GM23248 (cell line): ENCODE measurements around the gene MPRIP. TPM values are rescaled to one million over a fixed set of nuclear protein-coding genes. Genes with fewer than 3 reads are reported as not detected.
A peak's percentile ranks its signal among the peaks of the same experiment; 100 is the strongest.

Experiments
- DNase-seq: peaks from one replicate; pipeline ENCODE4 v3.0.0-alpha.2; 2015
- H2AFZ ChIP-seq: fragments of 200-600 bp; sonication (generic); 2 replicates; pipeline ENCODE4 v1.6.1; 2016; ENCODE audit warnings: antibody characterized with exemption
- H3F3A ChIP-seq: fragments of 200-600 bp; sonication (generic); 2 replicates; pipeline ENCODE4 v1.6.1; 2016; ENCODE audit warnings: mild to moderate bottlenecking, antibody characterized with exemption, mixed run types; ENCODE audit not compliant: insufficient read depth
- H3K27ac ChIP-seq: fragments of 200-600 bp; sonication (generic); 2 replicates; pipeline ENCODE4 v1.5.1; 2016; ENCODE audit warnings: mild to moderate bottlenecking
- H3K27me3 ChIP-seq: fragments of 200-600 bp; sonication (generic); replicated peaks from 2 replicates; pipeline ENCODE4 v1.6.1; 2016; ENCODE audit warnings: mild to moderate bottlenecking; ENCODE audit not compliant: insufficient read depth
- H3K36me3 ChIP-seq: fragments of 200-600 bp; sonication (generic); 2 replicates; pipeline ENCODE4 v1.6.1; 2016; ENCODE audit warnings: low read depth, mild to moderate bottlenecking
- H3K4me1 ChIP-seq: fragments of 200-600 bp; sonication (generic); 2 replicates; pipeline ENCODE4 v1.6.1; 2016; ENCODE audit warnings: mild to moderate bottlenecking; ENCODE audit not compliant: insufficient read depth
- H3K4me2 ChIP-seq: fragments of 200-600 bp; sonication (generic); one replicate; pipeline ENCODE4 v1.6.1; 2016; ENCODE audit warnings: mild to moderate bottlenecking; ENCODE audit not compliant: unreplicated experiment
- H3K4me3 ChIP-seq: fragments of 200-600 bp; sonication (generic); 2 replicates; pipeline ENCODE4 v1.5.1; 2016; ENCODE audit warnings: mild to moderate bottlenecking
- H3K79me2 ChIP-seq: fragments of 200-600 bp; sonication (generic); 2 replicates; pipeline ENCODE4 v1.6.1; 2016; ENCODE audit warnings: mild to moderate bottlenecking; ENCODE audit not compliant: insufficient read depth
- H3K9ac ChIP-seq: fragments of 200-600 bp; sonication (generic); 2 replicates; pipeline ENCODE4 v1.6.1; 2016; ENCODE audit warnings: mild to moderate bottlenecking
- H3K9me2 ChIP-seq: fragments of 200-600 bp; sonication (generic); 2 replicates; pipeline ENCODE4 v1.6.1; 2016; ENCODE audit warnings: mixed run types, mild to moderate bottlenecking, moderate library complexity; ENCODE audit not compliant: insufficient read depth
- H3K9me3 ChIP-seq: fragments of 200-600 bp; sonication (generic); one replicate; pipeline ENCODE4 v1.6.1; 2017; ENCODE audit warnings: low read depth
- H4K20me1 ChIP-seq: fragments of 200-600 bp; sonication (generic); 2 replicates; pipeline ENCODE4 v1.6.0; 2016; ENCODE audit not compliant: insufficient read depth
- EZH2 ChIP-seq: fragments of 200-600 bp; sonication (generic); IDR thresholded peaks from 2 replicates; pipeline ENCODE4 v1.6.1; 2018; ENCODE audit warnings: antibody characterized with exemption, mild to moderate bottlenecking; ENCODE audit not compliant: insufficient read depth, poor library complexity, severe bottlenecking
- EZH2phosphoT487 ChIP-seq: fragments of 200-600 bp; sonication (generic); IDR thresholded peaks from 2 replicates; pipeline ENCODE4 v1.6.1; 2018; ENCODE audit warnings: antibody characterized with exemption, moderate library complexity, mild to moderate bottlenecking, low read depth; ENCODE audit not compliant: insufficient read depth
- WGBS, 2 experiments: methylation state at CpG; one replicate each; pipeline ENCODE4 v1.1.6; 2015 to 2017; ENCODE audit warnings: low lambda C conversion rate in 2 of 2, low coverage in 1 of 2; ENCODE audit errors: missing lambda C conversion rate in 2 of 2; 5-methylcytosine and 5-hydroxymethylcytosine counted together
- in situ Hi-C: fragments of 300-500 bp; cut with MboI; formaldehyde crosslinking; loops from 2 replicates; pipeline ENCODE4 v1.15.0; 2020
- polyA plus RNA-seq: library from polyadenylated mRNA; unstranded; fragments of >200 nt; fragmentation: Nextera tagmentation; extraction: Ambion mirVana; gene quantifications from 2 replicates; pipeline ENCODE4 v1.2.1, GENCODE V29; 2016
- total RNA-seq: library from RNA; depleted of rRNA; stranded (reverse); fragments of >200 nt; shearing (Covaris generic); gene quantifications from 2 replicates; pipeline ENCODE4 v1.2.3, GENCODE V29; 2014

MPRIP gene
- total and polyA plus RNA-seq, 2 experiments from 2014 or later, result 73.5 to 292 TPM

DNA sequence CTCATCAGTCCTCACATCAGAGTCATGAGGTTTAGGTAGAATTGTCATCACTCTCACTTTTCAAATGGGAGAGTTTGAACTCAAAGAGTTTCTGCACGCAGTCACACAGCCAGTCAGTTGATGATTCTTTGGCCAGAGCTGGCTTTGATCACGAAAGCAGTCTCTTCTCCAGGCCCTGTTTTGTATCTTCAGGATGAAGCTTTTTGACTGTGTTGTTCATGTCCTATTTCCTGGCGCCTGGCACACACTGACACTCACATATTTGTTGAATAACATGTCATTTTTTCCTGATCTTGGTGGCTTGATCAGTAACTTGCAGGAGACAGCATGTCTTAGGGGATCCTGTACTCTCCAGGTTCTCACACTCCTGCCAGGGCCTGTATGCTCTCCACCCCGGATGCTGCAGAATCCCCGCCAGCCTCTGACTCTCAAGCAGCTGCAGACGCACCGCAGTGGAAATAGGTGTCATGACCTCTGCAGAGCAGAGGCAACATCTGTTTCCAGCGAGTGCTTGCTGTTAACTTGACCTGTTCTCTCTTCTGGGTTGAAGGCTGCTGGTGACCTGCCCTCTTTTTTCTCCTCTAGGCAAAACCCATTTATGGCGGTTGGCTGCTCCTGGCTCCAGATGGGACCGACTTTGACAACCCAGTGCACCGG is 33.0 kb downstream of the MPRIP start:
- H3K27me3 ChIP-seq, result no peaks in the 10 kb centered on the region
- peaks cover 100% of the 10 kb centered on the region for H3K79me2 ChIP-seq
- peak overlapping the region; percentile 79 for H3K27ac ChIP-seq
- H3K9me2 ChIP-seq, result no peaks in the 10 kb centered on the region
- no peaks in the 10 kb centered on the region for H3K9me3 ChIP-seq
- peaks cover 35% of the 10 kb centered on the region for H3K4me1 ChIP-seq
- DNase-seq, result peak; percentile 90
- H3K4me3 ChIP-seq, result no peak overlapping the region
- H3K9ac ChIP-seq, result peak overlapping the region; percentile 57
- in situ Hi-C loops, result no loop called here
- no peak overlapping the region for H2AFZ ChIP-seq
- 12 to 15% methylated on average over 11 of the region's 11 CpGs for WGBS, 2 experiments
- TF ChIP-seq EZH2phosphoT487, result no peak
- TF ChIP-seq EZH2, result no peak
- H4K20me1 ChIP-seq, result peaks cover 18% of the 10 kb centered on the region
- H3K4me2 ChIP-seq, result peak overlapping the region; percentile 58
- peaks cover 62% of the 10 kb centered on the region for H3F3A ChIP-seq
- peaks cover 32% of the 10 kb centered on the region; the same call in 1 of the 2 replicates for H3K36me3 ChIP-seq

DNA sequence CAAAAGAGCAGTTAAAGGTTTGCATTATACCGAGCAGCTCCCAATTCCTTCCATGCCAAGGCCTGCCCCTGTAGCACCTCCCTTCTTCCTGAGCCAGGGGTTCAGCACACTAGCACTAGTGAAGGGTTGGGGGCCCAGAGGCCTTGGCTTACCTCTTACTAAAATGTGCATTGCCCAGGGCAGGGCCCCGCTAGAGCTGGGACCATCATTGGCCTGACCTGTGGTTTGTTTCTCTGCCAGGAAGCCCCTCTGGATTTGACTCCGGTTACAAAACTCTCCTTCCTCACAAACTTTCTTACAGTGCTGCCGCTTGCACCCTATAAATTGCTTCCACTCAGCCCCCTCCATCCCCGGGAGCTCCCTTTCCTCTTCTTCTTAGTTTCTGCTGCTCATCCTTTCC is 33.8 kb downstream of the MPRIP start:
- Histone ChIP-seq H3K27ac (peak overlapping the region; percentile 79), H3F3A (peaks cover 57% of the 10 kb centered on the region), H3K4me3 (no peak overlapping the region), H3K4me1 (peaks cover 35% of the 10 kb centered on the region), H3K9me2 (no peaks in the 10 kb centered on the region), H3K27me3 (no peaks in the 10 kb centered on the region), H4K20me1 (peaks cover 17% of the 10 kb centered on the region), H3K9me3 (no peaks in the 10 kb centered on the region), H2AFZ (no peak overlapping the region), H3K79me2 (peaks cover 100% of the 10 kb centered on the region), H3K36me3 (peaks cover 30% of the 10 kb centered on the region; the same call in 1 of the 2 replicates), H3K9ac (peak overlapping the region; percentile 57), H3K4me2 (peak overlapping the region; percentile 32)
- TF ChIP-seq EZH2phosphoT487, result no peak
- TF ChIP-seq EZH2, result no peak
- WGBS, 2 experiments, result 86 to 93% methylated on average over 5 of the region's 5 CpGs
- in situ Hi-C loops, result no loop called here
- DNase-seq, result no peak

GRCh38 chr17:17077101-17077500 is 34.8 kb downstream of the MPRIP start:
- no peak for TF ChIP-seq EZH2phosphoT487
- TF ChIP-seq EZH2, result no peak
- 98 to 99% methylated on average over 6 of the region's 6 CpGs for WGBS, 2 experiments
- H3K9me3 ChIP-seq, result no peaks in the 10 kb centered on the region
- 0 out of 2 replicates have a peak overlapping the region, but pooled peaks have one; percentile 79 for H3K27ac ChIP-seq
- H3K27me3 ChIP-seq, result no peaks in the 10 kb centered on the region
- H4K20me1 ChIP-seq, result peaks cover 19% of the 10 kb centered on the region
- no peak overlapping the region for H2AFZ ChIP-seq
- peaks cover 100% of the 10 kb centered on the region for H3K79me2 ChIP-seq
- H3K9ac ChIP-seq, result no peak overlapping the region
- no peak overlapping the region for H3K4me2 ChIP-seq
- peaks cover 38% of the 10 kb centered on the region for H3K4me1 ChIP-seq
- in situ Hi-C loops, result no loop called here
- DNase-seq, result no peak
- H3K36me3 ChIP-seq, result peaks cover 30% of the 10 kb centered on the region; the same call in 1 of the 2 replicates
- peaks cover 57% of the 10 kb centered on the region for H3F3A ChIP-seq
- H3K9me2 ChIP-seq, result no peaks in the 10 kb centered on the region
- no peak overlapping the region for H3K4me3 ChIP-seq

GRCh38 chr17:17077861-17078732 is 35.8 kb downstream of the MPRIP start:
- WGBS, 2 experiments, result 93 to 96% methylated on average over 15 of the region's 15 CpGs
- peaks cover 100% of the 10 kb centered on the region for H3K79me2 ChIP-seq
- H3K4me3 ChIP-seq, result no peak overlapping the region
- H2AFZ ChIP-seq, result no peak overlapping the region
- DNase-seq, result no peak
- no peak overlapping the region for H3K4me2 ChIP-seq
- no peaks in the 10 kb centered on the region for H3K9me3 ChIP-seq
- H3F3A ChIP-seq, result peaks cover 57% of the 10 kb centered on the region
- no peak overlapping the region for H3K27ac ChIP-seq
- H3K36me3 ChIP-seq, result peaks cover 30% of the 10 kb centered on the region; the same call in 1 of the 2 replicates
- no peaks in the 10 kb centered on the region for H3K27me3 ChIP-seq
- H3K9ac ChIP-seq, result no peak overlapping the region
- in situ Hi-C loops, result no loop called here
- H3K4me1 ChIP-seq, result peaks cover 38% of the 10 kb centered on the region
- H4K20me1 ChIP-seq, result peaks cover 19% of the 10 kb centered on the region
- no peak for TF ChIP-seq EZH2phosphoT487
- no peak for TF ChIP-seq EZH2
- H3K9me2 ChIP-seq, result no peaks in the 10 kb centered on the region
